ENCODE results near the gene BEX2.
"Not testable (repeated sequence)": the region's sequence is repeated elsewhere in the genome, so short reads cannot be mapped to it uniquely, and the experiment has no call there.

The BEX2 gene

DNA sequence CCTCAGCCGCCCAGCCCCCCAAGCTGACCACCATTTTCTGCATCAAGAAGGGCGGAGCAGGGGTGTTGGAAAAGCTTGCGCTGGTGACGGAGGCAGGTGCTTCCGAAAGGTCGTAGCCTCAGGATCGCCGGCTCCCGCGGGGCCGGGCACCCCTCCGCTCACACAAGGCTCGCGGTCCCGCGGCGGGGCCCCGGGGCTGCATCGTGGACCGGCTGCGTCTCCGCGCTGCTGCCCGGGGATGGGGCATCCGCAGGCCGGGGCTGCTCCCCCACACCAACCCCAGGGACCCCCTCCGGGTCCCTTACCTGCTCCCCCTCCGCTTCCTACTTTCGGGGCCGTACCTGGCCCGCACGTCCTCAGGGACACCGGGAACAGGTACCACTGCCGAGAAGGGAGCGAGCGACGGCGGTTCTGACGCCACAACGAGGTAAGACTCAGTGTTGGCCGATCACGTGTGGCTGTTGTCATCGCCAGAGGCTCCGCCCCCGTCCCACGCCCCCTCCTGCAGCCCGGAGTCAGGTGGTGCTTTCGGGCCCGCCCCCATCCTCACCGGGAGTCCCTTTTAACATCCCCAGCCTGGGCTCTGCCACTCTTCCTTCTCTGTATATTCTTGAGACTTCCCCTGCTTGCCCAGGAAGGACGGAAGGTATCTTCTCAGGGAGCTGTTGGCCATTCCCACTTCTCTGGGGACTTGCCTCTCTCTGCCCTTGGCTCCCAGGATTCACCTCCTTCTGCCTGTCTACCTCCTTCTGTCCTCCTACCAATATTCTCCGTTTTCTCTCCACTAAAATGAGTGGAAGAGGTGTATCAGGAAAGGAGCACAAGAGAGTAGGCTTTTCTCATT is at the start of gene BEX2:
TSS of gene BEX2 (minus strand) at position 436 of the 844 bp plus-strand sequence. CDS start 1,014 bp downstream, outside the sequence.
- peak; percentile 29 to 66 for DNase-seq
- intact Hi-C loops (cut with DNase I; ENCODE audit: low total_unique reads): no loop called here
- Histone ChIP-seq H3K4me1 (peaks cover 0 to 8% (median 4%) of the 10 kb centered on the region in 4 donors), H3K27me3 (peaks cover 0 to 9% of the 10 kb centered on the region in 2 donors), H3K4me3 (peak within 1 kb of the TSS; percentile 40 to 55), H3K27ac (no peak within 1 kb of the TSS), H3K9me3 (no peaks in the 10 kb centered on the region), H3K36me3 (no peaks in the 10 kb centered on the region)
- TF ChIP-seq CTCF (IDR thresholded peaks at IDR 0.05): no peak

- no peaks in the 10 kb centered on the region for H3K27me3 ChIP-seq
- no peak for DNase-seq
- no peak overlapping the region for H3K4me3 ChIP-seq
- H3K27ac ChIP-seq: no peak overlapping the region
- H3K4me1 ChIP-seq: no peaks in the 10 kb centered on the region
- TF ChIP-seq CTCF (IDR thresholded peaks at IDR 0.05): no peak
- intact Hi-C loops (cut with DNase I; ENCODE audit: low total_unique reads): no loop called here
- no peaks in the 10 kb centered on the region for H3K9me3 ChIP-seq
- no peaks in the 10 kb centered on the region for H3K36me3 ChIP-seq
Measured at GRCh38 chrX:103360092-103360491, 49.3 kb upstream of the BEX2 start.

DNA sequence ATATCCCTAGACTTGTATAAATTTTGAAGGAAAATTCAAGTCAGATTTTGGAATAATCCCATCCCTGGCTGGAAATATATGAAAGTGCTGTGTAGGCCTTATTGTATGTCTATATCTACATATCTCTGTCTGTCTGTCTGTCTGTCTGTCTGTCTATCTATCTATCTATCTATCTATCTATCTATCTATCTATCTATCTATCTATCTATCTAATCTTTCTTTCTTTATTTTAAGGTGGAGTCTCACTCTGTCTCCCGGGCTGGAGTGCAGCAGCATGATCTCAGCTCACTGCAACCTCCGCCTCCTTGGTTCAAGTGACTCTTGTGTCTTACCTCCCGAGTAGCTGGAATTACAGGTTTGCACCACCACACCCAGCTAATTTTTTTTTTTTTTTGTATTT is 48.8 kb upstream of the BEX2 start:
- H3K27me3 ChIP-seq, H3K4me3 ChIP-seq, DNase-seq, H3K4me1 ChIP-seq, H3K9me3 ChIP-seq, H3K27ac ChIP-seq, H3K36me3 ChIP-seq: not testable (repeated sequence)
- intact Hi-C loops (cut with DNase I; ENCODE audit: low total_unique reads): loop anchor here (10.0 kb wide), 1 partner anchor 45 kb away; no protein-coding TSS in a partner anchor

GRCh38 chrX:103357871-103358270 is 47.1 kb upstream of the BEX2 start:
- H3K4me3 ChIP-seq: peak overlapping the region in 1 of 2 donors; percentile 81
- H3K27ac ChIP-seq: peak overlapping the region in 1 of 2 donors; percentile 94
- H3K36me3 ChIP-seq: no peaks in the 10 kb centered on the region
- DNase-seq: no peak
- TF ChIP-seq CTCF (IDR thresholded peaks at IDR 0.05): no peak
- no peaks in the 10 kb centered on the region for H3K9me3 ChIP-seq
- no peaks in the 10 kb centered on the region for H3K4me1 ChIP-seq
- H3K27me3 ChIP-seq: no peaks in the 10 kb centered on the region
- intact Hi-C loops (cut with DNase I; ENCODE audit: low total_unique reads): loop anchor here (10.0 kb wide), 1 partner anchor 47 kb away; no protein-coding TSS in a partner anchor

DNA sequence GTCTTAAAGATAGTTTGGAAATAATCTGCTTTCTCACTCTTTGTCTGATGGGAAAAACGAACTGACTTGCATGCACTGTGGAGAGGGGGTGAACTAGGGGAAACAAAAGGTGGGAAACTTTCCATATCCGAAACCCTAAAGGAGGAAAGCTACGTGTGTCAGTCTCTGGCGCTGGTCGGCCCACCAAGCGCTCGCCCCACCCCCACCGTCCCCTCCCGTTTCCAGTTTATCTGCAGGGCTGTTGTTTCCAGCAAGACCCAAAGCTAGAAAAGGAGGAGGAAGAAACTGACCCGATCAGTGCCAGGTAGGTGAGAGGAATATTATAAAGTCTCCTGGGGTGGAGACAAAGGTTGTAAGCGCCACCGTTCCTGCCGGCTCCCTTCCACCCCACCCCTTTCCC is 46.1 kb upstream of the BEX2 start:
- no peaks in the 10 kb centered on the region for H3K27me3 ChIP-seq
- no peak for TF ChIP-seq CTCF (IDR thresholded peaks at IDR 0.05)
- peak overlapping the region; percentile 70 to 81 for H3K4me3 ChIP-seq
- no peaks in the 10 kb centered on the region for H3K9me3 ChIP-seq
- no peaks in the 10 kb centered on the region for H3K36me3 ChIP-seq
- intact Hi-C loops (cut with DNase I; ENCODE audit: low total_unique reads): loop anchor here (10.0 kb wide), 1 partner anchor 48 kb away; no protein-coding TSS in a partner anchor
- H3K4me1 ChIP-seq: no peaks in the 10 kb centered on the region
- peak overlapping the region; percentile 94 for H3K27ac ChIP-seq
- peak in 1 of 2 donors; percentile 67 for DNase-seq

GRCh38 chrX:103356130-103356798 is 45.5 kb upstream of the BEX2 start, which contains the start of gene TCEAL9:
TSS of gene TCEAL9 (plus strand) at chrX:103356506. CDS start at chrX:103357685, 1,179 bp downstream.
- Histone ChIP-seq H3K9me3 (no peaks in the 10 kb centered on the region), H3K27ac (peak within 1 kb of the TSS; percentile 94), H3K27me3 (no peaks in the 10 kb centered on the region), H3K4me1 (no peaks in the 10 kb centered on the region), H3K36me3 (no peaks in the 10 kb centered on the region), H3K4me3 (peak within 1 kb of the TSS; percentile 70 to 81)
- DNase-seq: peak; percentile 54 to 77
- intact Hi-C loops (cut with DNase I; ENCODE audit: low total_unique reads): loop anchor here (10.0 kb wide), 1 partner anchor 49 kb away; no protein-coding TSS in a partner anchor
- no peak for TF ChIP-seq CTCF (IDR thresholded peaks at IDR 0.05)

Data from tibial artery (tissue), 4 donors.